Hepatocyte (in vitro differentiated cells): Measurements from ENCODE around the gene NF2.

ENCODE experiments used
- CTCF ChIP-seq: fragments of 200-600 bp; sonication (generic); IDR thresholded peaks from 2 replicates; pipeline ENCODE4 v1.5.1; 2016; ENCODE audit warnings: antibody characterized with exemption, mild to moderate bottlenecking; ENCODE audit not compliant: poor library complexity
- EZH2 ChIP-seq: fragments of 200-600 bp; sonication (generic); IDR thresholded peaks from 2 replicates; pipeline ENCODE4 v1.6.1; 2016; ENCODE audit warnings: antibody characterized with exemption, mild to moderate bottlenecking, borderline replicate concordance
- EZH2phosphoT487 ChIP-seq: fragments of 200-600 bp; sonication (generic); IDR thresholded peaks from one replicate; pipeline ENCODE4 v1.6.1; 2018; ENCODE audit warnings: antibody characterized with exemption, mild to moderate bottlenecking, low read depth, moderate library complexity; ENCODE audit not compliant: unreplicated experiment, severe bottlenecking

- no peak for TF ChIP-seq EZH2
- TF ChIP-seq EZH2phosphoT487: no peak
- no peak for TF ChIP-seq CTCF
Measured at GRCh38 chr22:29665486-29665885, 62.1 kb downstream of the NF2 start.
